H9 (cell line): ENCODE data around the gene COG8. TPM values are rescaled to one million over a fixed set of nuclear protein-coding genes. Genes with fewer than 3 reads are reported as not detected.

Experiments
- DNase-seq: peaks from one replicate; pipeline ENCODE4 v3.0.0-alpha.2; 2017
- H2AFZ ChIP-seq: one replicate; pipeline ENCODE4 v1.6.1; 2013; ENCODE audit warnings: mild to moderate bottlenecking, low read length, control low read depth, moderate library complexity
- H2AK5ac ChIP-seq: 2 replicates; pipeline ENCODE4 v1.6.1; 2013; ENCODE audit warnings: low read length, control low read depth, mixed read lengths; ENCODE audit not compliant: insufficient read length
- H2BK120ac ChIP-seq: one replicate; pipeline ENCODE4 v1.6.1; 2013; ENCODE audit warnings: low read depth, mild to moderate bottlenecking, low read length, control low read depth, inconsistent platforms; ENCODE audit not compliant: poor library complexity, severe bottlenecking
- H2BK12ac ChIP-seq: 2 replicates; pipeline ENCODE4 v1.6.1; 2013; ENCODE audit warnings: low read length, control low read depth, mixed read lengths, low read depth; ENCODE audit not compliant: insufficient read length
- H2BK15ac ChIP-seq: 2 replicates; pipeline ENCODE4 v1.6.1; 2013; ENCODE audit warnings: low read depth, low read length, control low read depth
- H2BK20ac ChIP-seq: one replicate; pipeline ENCODE4 v1.6.1; 2013; ENCODE audit warnings: low read depth, mild to moderate bottlenecking, low read length, control low read depth, inconsistent platforms; ENCODE audit not compliant: poor library complexity, severe bottlenecking
- H2BK5ac ChIP-seq: 2 replicates; pipeline ENCODE4 v1.6.1; 2013; ENCODE audit warnings: low read length, control low read depth, mixed read lengths; ENCODE audit not compliant: insufficient read length
- H3K14ac ChIP-seq: 2 replicates; pipeline ENCODE4 v1.6.1; 2013; ENCODE audit warnings: low read length, control low read depth; ENCODE audit not compliant: insufficient read depth
- H3K18ac ChIP-seq: 2 replicates; pipeline ENCODE4 v1.6.1; 2013; ENCODE audit warnings: low read depth, mild to moderate bottlenecking, mixed read lengths, low read length, control low read depth; ENCODE audit not compliant: insufficient read length
- H3K23ac ChIP-seq: 2 replicates; pipeline ENCODE4 v1.6.1; 2013; ENCODE audit warnings: low read length, control low read depth, mixed read lengths, low read depth; ENCODE audit not compliant: insufficient read length
- H3K23me2 ChIP-seq: 2 replicates; pipeline ENCODE4 v1.6.1; 2013; ENCODE audit warnings: low read depth, mild to moderate bottlenecking, mixed read lengths, low read length, control low read depth; ENCODE audit not compliant: insufficient read length, poor library complexity, severe bottlenecking
- H3K27ac ChIP-seq: 2 replicates; pipeline ENCODE4 v1.5.1; 2013; ENCODE audit warnings: low read length, control low read depth, mixed read lengths, low read depth; ENCODE audit not compliant: insufficient read length
- H3K27me3 ChIP-seq: 2 replicates; pipeline ENCODE4 v1.6.1; 2013; ENCODE audit warnings: low read length, control low read depth, inconsistent platforms; ENCODE audit not compliant: insufficient read depth
- H3K4ac ChIP-seq: 2 replicates; pipeline ENCODE4 v1.6.1; 2013; ENCODE audit warnings: low read depth, mild to moderate bottlenecking, control low read depth, inconsistent platforms, low read length, moderate library complexity
- H3K4me1 ChIP-seq: 2 replicates; pipeline ENCODE4 v1.6.1; 2013; ENCODE audit warnings: low read length, control low read depth, inconsistent platforms; ENCODE audit not compliant: insufficient read depth
- H3K4me2 ChIP-seq: 2 replicates; pipeline ENCODE4 v1.6.1; 2013; ENCODE audit warnings: low read length, control low read depth, mixed read lengths; ENCODE audit not compliant: insufficient read length, insufficient read depth
- H3K56ac ChIP-seq: 2 replicates; pipeline ENCODE4 v1.6.1; 2013; ENCODE audit warnings: low read depth, mild to moderate bottlenecking, mixed read lengths, low read length, control low read depth; ENCODE audit not compliant: insufficient read length
- H3K79me1 ChIP-seq: 2 replicates; pipeline ENCODE4 v1.6.1; 2013; ENCODE audit warnings: low read depth, mild to moderate bottlenecking, moderate library complexity, low read length, control low read depth, inconsistent platforms; ENCODE audit not compliant: insufficient read depth, poor library complexity, severe bottlenecking
- H3K79me2 ChIP-seq: 2 replicates; pipeline ENCODE4 v1.6.1; 2013; ENCODE audit warnings: low read length, control low read depth, inconsistent platforms; ENCODE audit not compliant: insufficient read depth
- H3K9ac ChIP-seq: 2 replicates; pipeline ENCODE4 v1.6.1; 2013; ENCODE audit warnings: low read length, control low read depth, mixed read lengths; ENCODE audit not compliant: insufficient read length; ENCODE audit errors: extremely low read depth
- H3K9me3 ChIP-seq: one replicate; pipeline ENCODE4 v1.6.1; 2013; ENCODE audit warnings: low read depth, low read length, inconsistent platforms; ENCODE audit not compliant: control insufficient read depth
- H3T11ph ChIP-seq: one replicate; pipeline ENCODE4 v1.6.1; 2013; ENCODE audit warnings: mild to moderate bottlenecking, low read length, control low read depth, inconsistent platforms
- H4K20me1 ChIP-seq: one replicate; pipeline ENCODE4 v1.6.1; 2013; ENCODE audit not compliant: control insufficient read depth, insufficient read length, insufficient read depth
- H4K5ac ChIP-seq: 2 replicates; pipeline ENCODE4 v1.6.1; 2013; ENCODE audit warnings: low read depth, mild to moderate bottlenecking, mixed read lengths, low read length, control low read depth; ENCODE audit not compliant: insufficient read length
- H4K8ac ChIP-seq: replicated peaks from 2 replicates; pipeline ENCODE4 v1.6.1; 2013; ENCODE audit warnings: low read length, control low read depth, mixed read lengths, low read depth; ENCODE audit not compliant: insufficient read length
- H4K91ac ChIP-seq: 2 replicates; pipeline ENCODE4 v1.6.1; 2013; ENCODE audit warnings: low read depth, mild to moderate bottlenecking, moderate library complexity, mixed read lengths, low read length, control low read depth; ENCODE audit not compliant: insufficient read length
- H3K27ac Mint-ChIP-seq, 3 experiments: 2 replicates in 2 of 3; 3 replicates in 1 of 3; pipeline ENCODE4 v1.8.0; 2020 to 2021; ENCODE audit warnings: mixed read lengths in 3 of 3, mild to moderate bottlenecking in 1 of 3, moderate library complexity in 1 of 3
- H3K27me3 Mint-ChIP-seq: 2 replicates; pipeline ENCODE4 v1.8.0; 2021; ENCODE audit warnings: low read depth, mild to moderate bottlenecking, moderate library complexity, mixed read lengths
- H3K36me3 Mint-ChIP-seq, 3 experiments: 2 replicates in 2 of 3; 3 replicates in 1 of 3; pipeline ENCODE4 v1.8.0; 2020 to 2021; ENCODE audit warnings: low read depth in 3 of 3, mixed read lengths in 3 of 3; ENCODE audit not compliant: insufficient read depth in 1 of 3
- H3K4me1 Mint-ChIP-seq, 2 experiments: 2 replicates each; pipeline ENCODE4 v1.8.0; 2020; ENCODE audit warnings: mixed read lengths in 2 of 2
- H3K4me3 Mint-ChIP-seq, 2 experiments: 2 replicates in 1 of 2; 3 replicates in 1 of 2; pipeline ENCODE4 v1.8.0; 2020 to 2021; ENCODE audit warnings: mild to moderate bottlenecking in 2 of 2, mixed read lengths in 2 of 2, moderate library complexity in 1 of 2
- H3K9me3 Mint-ChIP-seq, 2 experiments: 2 replicates in 1 of 2; 3 replicates in 1 of 2; pipeline ENCODE4 v1.8.0; 2020; ENCODE audit warnings: mild to moderate bottlenecking in 2 of 2, mixed read lengths in 2 of 2, moderate library complexity in 1 of 2
- CTCF ChIP-seq: fragments of 200-600 bp; sonication (generic); conservative IDR thresholded peaks from 3 replicates; pipeline ENCODE4 v1.8.0; 2021; ENCODE audit warnings: antibody characterized with exemption, mild to moderate bottlenecking
- WGBS: extraction: QIAGEN DNeasy Blood & Tissue Kit; methylation state at CpG from one replicate; pipeline ENCODE4 v1.1.7; 2013; ENCODE audit warnings: missing lambda C conversion rate, low lambda C conversion rate, mixed read lengths; ENCODE audit not compliant: insufficient read length; ENCODE audit errors: extremely low coverage; 5-methylcytosine and 5-hydroxymethylcytosine counted together
- long read RNA-seq: library from polyadenylated mRNA; unstranded; transcript quantifications from one replicate; pipeline ENCODE4 v2.0.0, GENCODE V29; 2020
- total RNA-seq: library from RNA; stranded (reverse); gene quantifications from 2 replicates; pipeline ENCODE4 v1.2.1, GENCODE V29; 2021

Gene COG8
- total RNA-seq: 52.3 and 55.3 TPM in 2 replicates
- long read RNA-seq, full-length matches to known transcripts: 112 of 203 reads
- long read RNA-seq, partial matches to known transcripts: 74 of 203 reads
- long read RNA-seq, other reads (novel, unspliced or antisense): 17 of 203 reads

- H3K4me1 Mint-ChIP-seq: peaks cover 16 to 20% of the 10 kb centered on the region in 2 experiments
- H2BK20ac ChIP-seq: no peak within 1 kb of the TSS
- no peak within 1 kb of the TSS for H2BK12ac ChIP-seq
- peak within 1 kb of the TSS; percentile 74 for H3K18ac ChIP-seq
- peaks cover 7% of the 10 kb centered on the region for H3K23me2 ChIP-seq
- WGBS: no CpG with 5 or more reads among the region's 77 CpGs
- no peak within 1 kb of the TSS for H4K5ac ChIP-seq
- H3K27ac ChIP-seq: no peak within 1 kb of the TSS
- H4K20me1 ChIP-seq: no peaks in the 10 kb centered on the region
- H3K9me3 Mint-ChIP-seq: no peaks in the 10 kb centered on the region
- peak within 1 kb of the TSS; percentile 97 to 98 (median 98) for H3K27ac Mint-ChIP-seq
- H3K27me3 ChIP-seq: no peaks in the 10 kb centered on the region
- H3K4me3 Mint-ChIP-seq: peak within 1 kb of the TSS; percentile 92 to 98
- H3K79me1 ChIP-seq: peaks cover 16% of the 10 kb centered on the region
- no peaks in the 10 kb centered on the region for H3K4me1 ChIP-seq
- peak within 1 kb of the TSS; percentile 100 for H3K4me2 ChIP-seq
- no peak within 1 kb of the TSS for H3K23ac ChIP-seq
- no peaks in the 10 kb centered on the region for H3K9me3 ChIP-seq
- H3K4ac ChIP-seq: no peak within 1 kb of the TSS
- H4K8ac ChIP-seq: no peak within 1 kb of the TSS
- no peak within 1 kb of the TSS for H3T11ph ChIP-seq
- peak within 1 kb of the TSS; percentile 97 for H3K9ac ChIP-seq
- no peak within 1 kb of the TSS for H2BK120ac ChIP-seq
- H3K79me2 ChIP-seq: peaks cover 5% of the 10 kb centered on the region; the same call in 1 of the 2 replicates
- no peak within 1 kb of the TSS for H4K91ac ChIP-seq
- peak; percentile 97 for DNase-seq
- H2BK15ac ChIP-seq: no peak within 1 kb of the TSS
- peaks cover 25 to 67% (median 53%) of the 10 kb centered on the region in 3 experiments; a peak in 6 of 7 replicates for H3K36me3 Mint-ChIP-seq
- no peak within 1 kb of the TSS for H2AK5ac ChIP-seq
- H2AFZ ChIP-seq: no peak within 1 kb of the TSS
- H3K14ac ChIP-seq: peak within 1 kb of the TSS; percentile 88
- peak; percentile 86 for TF ChIP-seq CTCF
- H3K27me3 Mint-ChIP-seq: no peaks in the 10 kb centered on the region
- H3K56ac ChIP-seq: no peak within 1 kb of the TSS
- no peak within 1 kb of the TSS for H2BK5ac ChIP-seq
Measured at GRCh38 chr16:69339289-69340094, at the start of gene COG8, which contains the start of gene NIP7. TSS of gene COG8 (minus strand) at chr16:69339564. CDS start at chr16:69339552, 12 bp downstream. TSS of gene NIP7 (plus strand) at chr16:69339772. CDS start at chr16:69339830, 58 bp downstream.
